ENCODE data around the gene NDFIP1. TPM values are rescaled to one million over a fixed set of nuclear protein-coding genes. Genes with fewer than 3 reads are reported as not detected.

NDFIP1 gene
- total RNA-seq, 2 experiments from 2014 or later, result 28.5 to 31.7 TPM

DNA sequence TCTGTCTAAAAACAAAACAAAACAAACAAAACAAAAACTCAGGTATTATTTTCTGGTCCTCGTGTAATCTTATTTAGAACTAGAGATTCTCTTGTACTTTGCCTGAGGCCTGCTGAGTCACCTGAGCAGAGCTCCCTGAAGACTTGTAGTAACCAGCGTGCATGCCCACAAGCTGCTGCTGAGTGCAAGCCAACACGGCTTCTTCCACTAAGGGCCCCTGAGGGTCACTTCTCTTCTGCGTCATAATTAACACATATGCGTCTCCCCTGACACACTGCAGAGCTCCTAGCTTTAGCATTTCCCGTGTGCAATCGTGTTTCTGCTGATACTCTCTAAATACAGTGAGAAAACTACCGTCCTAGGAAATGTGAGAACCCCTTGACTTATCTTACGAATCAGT is 10.9 kb upstream of the NDFIP1 start:
- Mint-ChIP-seq H3K9me3 (ENCODE audit: low read depth) (no peaks in the 10 kb centered on the region), H3K27ac (no peak overlapping the region), H3K4me1 (peaks cover 23% of the 10 kb centered on the region), H3K4me3 (no peak overlapping the region), H3K36me3 (no peaks in the 10 kb centered on the region), H3K27me3 (no peaks in the 10 kb centered on the region)
- no peak for ATAC-seq
- CTCF ChIA-PET, result interaction anchor here (0.8 to 1.8 kb wide), 3 partner anchors 10 to 12 kb away, joined by 3 to 5 read pairs (median 4); no protein-coding TSS in a partner anchor
- DNase-seq, result no peak

DNA sequence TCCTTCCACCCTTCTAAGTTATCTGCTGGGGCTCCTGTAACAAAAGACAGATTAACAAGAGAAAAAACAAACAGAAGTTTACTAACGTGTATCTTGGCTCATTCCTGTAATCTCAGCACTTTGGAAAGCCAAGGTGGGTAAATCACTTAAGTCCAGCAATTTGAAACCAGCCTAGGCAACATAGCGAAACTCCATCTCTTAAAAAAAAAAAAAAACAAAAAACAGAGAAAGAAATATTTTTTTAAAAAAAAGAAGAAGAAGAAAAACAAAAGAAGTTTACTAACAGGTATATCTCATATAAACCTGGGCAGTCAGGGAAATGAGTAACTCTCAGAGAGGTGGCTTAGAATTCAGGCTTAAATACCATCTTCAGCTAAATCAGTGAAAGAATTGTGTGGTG is 10.3 kb upstream of the NDFIP1 start:
- Mint-ChIP-seq H3K36me3 (no peaks in the 10 kb centered on the region), H3K27me3 (no peaks in the 10 kb centered on the region), H3K4me3 (no peak overlapping the region), H3K27ac (no peak overlapping the region), H3K9me3 (ENCODE audit: low read depth) (no peaks in the 10 kb centered on the region), H3K4me1 (peaks cover 23% of the 10 kb centered on the region)
- CTCF ChIA-PET, result interaction anchor here (1.4 kb wide), 1 partner anchor 12 kb away, joined by 4 read pairs; no protein-coding TSS in a partner anchor
- DNase-seq (no peak), ATAC-seq (no peak)

DNA sequence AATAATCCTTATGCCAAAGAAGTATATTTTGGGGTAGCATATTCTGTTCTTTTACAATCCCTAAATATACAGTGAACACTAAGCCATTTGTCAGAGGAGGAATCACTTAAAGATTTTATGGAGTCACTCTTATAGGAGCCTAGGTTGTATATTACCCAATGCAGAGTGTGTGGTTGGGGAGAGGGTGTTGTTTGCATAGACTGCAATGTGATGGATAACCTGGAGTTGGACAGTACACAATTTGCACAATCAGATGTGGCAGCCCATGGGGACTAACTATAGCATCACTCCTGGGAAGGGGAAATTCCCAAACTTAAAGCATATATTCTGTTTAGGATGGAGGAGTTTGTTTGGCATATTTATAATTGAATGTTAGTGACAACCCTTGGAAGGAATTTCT is 9.6 kb upstream of the NDFIP1 start:
- ATAC-seq, result no peak
- H3K36me3 Mint-ChIP-seq, result no peaks in the 10 kb centered on the region
- CTCF ChIA-PET, result interaction anchor here (1.2 to 1.4 kb wide), 2 partner anchors 11 to 18 kb away, joined by 3 to 4 read pairs; no protein-coding TSS in a partner anchor
- no peaks in the 10 kb centered on the region for H3K9me3 Mint-ChIP-seq (ENCODE audit: low read depth)
- DNase-seq, result no peak
- H3K27me3 Mint-ChIP-seq, result no peaks in the 10 kb centered on the region
- peaks cover 23% of the 10 kb centered on the region for H3K4me1 Mint-ChIP-seq
- no peak overlapping the region for H3K4me3 Mint-ChIP-seq
- H3K27ac Mint-ChIP-seq, result no peak overlapping the region

DNA sequence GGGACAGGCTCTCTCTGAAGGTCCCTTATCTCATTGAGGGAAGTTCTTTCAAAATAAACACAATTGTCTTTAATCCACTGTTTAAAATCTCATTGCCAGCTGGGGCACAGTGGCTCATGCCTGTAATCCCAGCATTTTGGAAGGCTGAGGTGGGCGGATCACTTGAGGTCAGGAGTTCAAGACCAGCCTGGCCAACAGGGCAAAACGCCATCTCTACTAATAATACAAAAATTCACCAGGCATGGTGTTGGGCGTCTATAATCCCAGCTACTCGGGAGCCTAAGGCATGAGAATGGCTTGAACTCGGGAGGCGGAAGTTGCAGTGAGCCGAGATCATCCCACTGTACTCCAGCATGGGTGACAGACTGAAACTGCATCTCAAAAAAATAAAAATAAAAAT is 8.3 kb upstream of the NDFIP1 start:
- Mint-ChIP-seq H3K27ac (no peak overlapping the region), H3K9me3 (ENCODE audit: low read depth) (no peaks in the 10 kb centered on the region), H3K4me3 (no peak overlapping the region), H3K36me3 (no peaks in the 10 kb centered on the region), H3K27me3 (no peaks in the 10 kb centered on the region), H3K4me1 (peaks cover 22% of the 10 kb centered on the region)
- CTCF ChIA-PET, result no interaction called here
- no peak for ATAC-seq
- no peak for DNase-seq

DNA sequence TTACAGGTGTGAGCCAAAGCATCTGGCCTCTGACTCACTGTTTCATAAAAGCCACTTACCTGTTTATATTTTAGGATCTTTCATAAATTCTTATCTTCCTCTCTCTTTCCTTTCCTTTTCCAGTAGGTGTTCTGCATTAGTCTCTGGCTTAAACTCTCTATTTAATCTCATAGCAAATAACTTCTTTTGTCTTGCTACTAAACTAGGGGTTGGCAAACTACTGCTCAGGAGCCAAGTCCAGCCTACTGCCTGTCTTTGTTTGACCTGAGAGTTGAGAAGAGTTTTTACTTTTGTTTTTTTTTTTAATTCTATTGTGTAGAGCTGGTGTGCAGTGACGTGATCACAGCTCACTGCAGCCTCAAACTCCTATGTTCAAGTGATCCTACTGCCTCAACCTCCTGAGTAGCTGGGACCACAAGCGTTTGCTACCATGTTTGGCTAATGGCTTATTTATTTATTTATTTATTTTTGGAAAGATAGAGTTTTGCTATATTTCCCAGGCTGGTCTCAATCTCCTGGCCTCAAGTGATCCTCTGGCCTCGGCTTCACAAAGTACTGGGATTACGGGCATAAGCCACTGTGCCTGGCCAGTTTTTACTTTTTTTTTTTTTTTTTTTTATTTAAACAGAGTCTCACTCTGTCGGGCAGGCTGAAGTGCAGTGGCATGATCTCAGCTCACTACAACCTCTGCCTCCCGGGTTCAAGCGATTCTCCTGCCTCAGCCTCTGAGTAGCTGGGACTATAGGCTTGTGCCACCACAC is 5.4 kb upstream of the NDFIP1 start:
- Mint-ChIP-seq H3K36me3 (no peaks in the 10 kb centered on the region), H3K27me3 (no peaks in the 10 kb centered on the region), H3K9me3 (ENCODE audit: low read depth) (no peaks in the 10 kb centered on the region), H3K27ac (no peak overlapping the region), H3K4me1 (peaks cover 16% of the 10 kb centered on the region), H3K4me3 (no peak overlapping the region)
- DNase-seq (no peak), ATAC-seq (no peak)
- CTCF ChIA-PET, result interaction anchor here (1.0 kb wide), 1 partner anchor 8 kb away, joined by 4 read pairs; no protein-coding TSS in a partner anchor

DNA sequence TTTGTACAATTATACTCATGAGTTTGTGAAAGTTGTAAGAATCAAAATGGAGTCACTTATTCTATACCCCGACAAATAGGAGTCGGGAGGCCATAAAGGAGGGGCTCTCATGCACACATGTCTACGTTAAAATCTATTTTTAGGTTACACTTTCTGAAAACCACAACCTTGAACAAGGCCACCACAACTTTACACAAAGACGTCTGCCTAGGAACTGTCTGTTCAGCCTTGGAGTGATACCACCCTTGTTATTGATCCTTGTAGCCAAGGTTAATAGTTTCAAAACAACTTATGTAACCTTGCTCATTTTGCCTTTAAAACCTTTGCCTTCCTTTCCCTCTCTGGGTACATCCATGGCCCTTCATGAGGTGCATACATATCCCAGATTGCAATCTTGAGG is 4.1 kb upstream of the NDFIP1 start:
- H3K4me1 Mint-ChIP-seq, result peaks cover 22% of the 10 kb centered on the region
- H3K36me3 Mint-ChIP-seq, result no peaks in the 10 kb centered on the region
- no peaks in the 10 kb centered on the region for H3K9me3 Mint-ChIP-seq (ENCODE audit: low read depth)
- DNase-seq (peak; percentile 42), ATAC-seq (no peak)
- H3K4me3 Mint-ChIP-seq, result no peak overlapping the region
- CTCF ChIA-PET, result interaction anchor here (1.0 kb wide), 1 partner anchor 10 kb away, joined by 4 read pairs; no protein-coding TSS in a partner anchor
- peak overlapping the region; percentile 38 for H3K27ac Mint-ChIP-seq
- no peaks in the 10 kb centered on the region for H3K27me3 Mint-ChIP-seq

DNA sequence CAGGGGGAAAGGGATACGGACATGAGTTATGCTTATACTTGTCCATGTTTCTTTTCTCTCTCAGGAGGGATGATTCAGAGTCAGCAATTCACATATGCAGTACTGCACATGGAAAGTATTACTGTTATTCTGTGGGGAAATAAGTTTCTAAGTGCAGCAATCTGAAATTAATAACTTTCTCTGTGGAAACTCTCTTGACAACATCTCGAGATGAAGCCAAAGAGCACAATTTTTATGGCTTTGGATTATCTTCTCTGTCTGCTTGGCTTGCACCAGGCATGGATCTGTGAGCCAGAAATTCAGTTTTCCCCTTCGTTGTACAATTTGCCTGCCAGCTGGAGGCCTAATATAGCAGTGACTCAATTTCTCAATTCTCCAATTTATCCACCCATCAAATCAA is 2.5 kb upstream of the NDFIP1 start:
- H3K27me3 Mint-ChIP-seq, result no peaks in the 10 kb centered on the region
- ATAC-seq (no peak), DNase-seq (no peak)
- peaks cover 3% of the 10 kb centered on the region for H3K36me3 Mint-ChIP-seq
- CTCF ChIA-PET, result interaction anchor here (0.6 kb wide), 1 partner anchor 23 kb away, joined by 3 read pairs; no protein-coding TSS in a partner anchor
- H3K4me1 Mint-ChIP-seq, result peaks cover 35% of the 10 kb centered on the region
- H3K4me3 Mint-ChIP-seq, result no peak overlapping the region
- no peaks in the 10 kb centered on the region for H3K9me3 Mint-ChIP-seq (ENCODE audit: low read depth)
- H3K27ac Mint-ChIP-seq, result no peak overlapping the region

DNA sequence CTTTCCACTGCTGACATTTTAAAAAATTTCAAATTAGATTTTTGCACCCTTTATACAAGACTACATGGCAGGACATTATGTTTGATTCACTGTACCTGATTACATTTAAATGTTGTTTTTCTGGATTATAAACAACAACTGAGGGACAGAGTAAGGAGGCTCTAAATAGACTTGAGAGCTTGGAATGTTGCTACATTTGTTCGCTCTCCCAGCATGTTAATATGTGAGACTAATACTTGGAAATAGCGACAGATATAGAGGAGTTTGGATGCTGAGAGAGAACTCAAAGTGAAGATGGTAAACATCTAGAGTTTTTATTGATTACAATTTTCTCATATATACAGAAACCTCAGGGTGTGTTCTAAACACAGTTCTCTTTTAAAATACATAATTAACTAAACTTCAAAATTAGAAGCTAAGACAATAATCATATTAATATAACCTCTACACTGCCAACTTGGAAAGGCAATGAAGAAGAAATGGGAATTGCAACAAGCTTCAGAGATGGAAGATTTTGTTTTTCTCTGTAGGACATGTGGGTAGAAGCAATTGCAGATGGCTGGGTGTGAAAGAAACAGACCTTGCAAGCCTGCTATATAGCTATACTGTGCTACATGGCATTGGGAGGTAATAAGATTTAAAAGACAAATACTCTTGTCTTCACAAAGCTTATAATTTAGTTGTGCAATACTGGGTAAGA is 1.4 kb upstream of the NDFIP1 start:
- Mint-ChIP-seq H3K27me3 (no peaks in the 10 kb centered on the region), H3K4me1 (peaks cover 40% of the 10 kb centered on the region), H3K27ac (no peak overlapping the region), H3K9me3 (ENCODE audit: low read depth) (no peaks in the 10 kb centered on the region), H3K4me3 (no peak overlapping the region), H3K36me3 (peaks cover 8% of the 10 kb centered on the region)
- CTCF ChIA-PET, result interaction anchor here (1.0 to 4.0 kb wide), 5 partner anchors 11 to 415 kb away, joined by 3 to 42 read pairs (median 5); partner anchors contain the start of gene GNPDA1
- ATAC-seq, result no peak
- no peak for DNase-seq

DNA sequence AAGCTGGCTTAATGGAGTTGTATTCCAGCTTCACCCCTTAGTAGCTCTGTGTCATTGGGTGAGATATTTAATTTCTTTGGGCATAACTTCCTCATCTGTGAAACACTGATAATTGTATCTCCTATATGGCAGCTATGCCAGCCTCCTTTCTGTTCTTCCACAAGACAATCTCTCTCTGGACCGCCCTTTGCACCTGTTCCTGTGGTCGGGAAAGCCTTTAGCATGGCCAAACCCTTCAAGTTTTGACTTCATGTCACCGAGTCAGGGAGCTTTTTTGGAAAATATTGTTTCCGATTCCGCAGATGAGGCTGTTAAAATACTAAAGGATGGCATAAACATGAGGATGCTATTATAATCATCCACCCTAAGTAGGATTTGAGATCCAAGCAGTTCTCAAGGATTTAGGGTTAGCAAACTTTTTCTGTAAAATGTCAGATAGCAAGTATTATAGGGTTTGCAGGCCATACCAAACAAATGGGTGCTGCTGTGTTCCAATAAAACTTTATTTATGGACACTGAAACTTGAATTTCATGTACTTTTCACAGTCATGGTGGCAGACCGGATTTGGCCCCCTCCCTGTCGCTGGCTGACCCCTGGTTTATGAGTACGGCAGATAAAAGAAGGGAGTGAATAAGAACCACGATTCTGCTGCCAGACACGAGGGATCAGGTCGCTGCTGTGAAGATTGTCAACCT is 695 bp upstream of the NDFIP1 start:
- H3K4me1 Mint-ChIP-seq, result peaks cover 41% of the 10 kb centered on the region

DNA sequence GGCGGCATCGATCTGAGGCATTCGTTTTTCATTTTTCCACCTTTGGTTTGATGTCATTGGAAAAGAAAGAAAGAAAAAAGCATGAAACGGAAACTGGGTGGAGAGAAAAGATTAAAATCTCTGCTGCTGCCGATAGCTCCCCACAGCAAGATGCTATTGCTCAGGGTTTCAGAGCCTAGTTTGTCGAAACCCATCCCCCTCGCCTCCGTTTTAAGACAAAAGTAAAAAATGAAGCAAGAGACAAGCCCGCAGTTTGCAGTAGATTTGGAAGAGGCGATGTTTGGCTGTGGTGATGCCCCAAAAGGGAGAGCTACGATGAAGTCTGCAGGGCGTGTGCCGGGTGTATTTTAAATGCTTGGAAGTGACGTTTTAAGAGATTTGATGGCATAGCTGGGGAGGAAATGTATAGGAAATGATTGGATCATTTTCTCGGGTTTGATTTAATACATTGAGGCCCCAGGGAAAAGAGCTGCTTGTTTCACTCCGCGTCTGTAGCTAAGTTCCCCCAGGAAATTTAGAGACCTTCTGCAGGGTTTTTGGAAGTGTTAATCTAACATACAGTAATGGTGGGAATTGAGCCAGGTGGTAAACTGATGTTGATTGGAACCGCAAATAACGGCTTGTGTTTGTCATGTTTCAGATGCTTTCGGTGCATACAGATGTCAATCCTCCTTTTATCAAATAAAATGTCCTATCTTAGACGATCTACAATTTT is 909 bp downstream of the NDFIP1 start:
- peaks cover 15% of the 10 kb centered on the region for H3K36me3 Mint-ChIP-seq
- peak; percentile 29 for ATAC-seq
- H3K9me3 Mint-ChIP-seq (ENCODE audit: low read depth), result no peaks in the 10 kb centered on the region
- no peaks in the 10 kb centered on the region for H3K27me3 Mint-ChIP-seq
- peak; percentile 69 for DNase-seq
- peak overlapping the region; percentile 87 for H3K4me3 Mint-ChIP-seq
- H3K27ac Mint-ChIP-seq, result peak overlapping the region; percentile 86
- CTCF ChIA-PET, result interaction anchor here (0.6 to 4.0 kb wide), 18 partner anchors 10 to 150 kb away, joined by 3 to 42 read pairs (median 4); partner anchors contain the start of genes GNPDA1 and RNF14
- H3K4me1 Mint-ChIP-seq, result peaks cover 42% of the 10 kb centered on the region

More for the DNA sequence above, 695 bp upstream of the NDFIP1 start:
- peak overlapping the region; percentile 89 for H3K27ac Mint-ChIP-seq
- CTCF ChIA-PET, result interaction anchor here (1.0 to 4.0 kb wide), 6 partner anchors 11 to 416 kb away, joined by 3 to 42 read pairs (median 5); partner anchors contain the start of gene GNPDA1
- H3K36me3 Mint-ChIP-seq, result peaks cover 8% of the 10 kb centered on the region
- H3K9me3 Mint-ChIP-seq (ENCODE audit: low read depth), result no peaks in the 10 kb centered on the region
- H3K27me3 Mint-ChIP-seq, result no peaks in the 10 kb centered on the region
- DNase-seq, result no peak
- no peak for ATAC-seq
- peak overlapping the region; percentile 63 for H3K4me3 Mint-ChIP-seq

DNA sequence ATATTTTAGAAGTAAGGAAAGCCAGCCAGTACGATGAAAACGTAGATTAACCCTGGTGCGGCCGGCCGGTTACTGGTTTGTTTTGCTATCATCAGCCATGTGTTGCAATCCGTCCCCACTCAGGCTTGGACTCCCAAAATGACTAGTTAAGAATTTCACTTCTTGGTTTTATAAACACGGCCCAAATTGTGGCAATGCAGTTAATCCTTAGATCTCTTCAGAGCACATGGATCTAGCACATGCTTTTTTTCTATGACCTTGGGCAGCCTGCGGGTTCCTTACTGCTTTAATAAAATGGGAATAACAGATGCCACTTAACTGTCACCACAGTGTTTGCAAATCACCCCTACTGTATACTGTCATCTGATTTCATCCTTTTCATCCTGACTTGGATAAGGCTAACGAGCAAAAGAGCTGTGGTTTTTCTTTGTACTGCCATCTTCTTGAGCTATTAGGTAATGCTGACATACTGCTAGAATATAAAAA is 1.5 kb downstream of the NDFIP1 start:
- CTCF ChIA-PET, result interaction anchor here (0.6 to 4.0 kb wide), 15 partner anchors 10 to 151 kb away, joined by 3 to 42 read pairs (median 4); partner anchors contain the start of genes GNPDA1 and RNF14
- DNase-seq, result no peak
- Mint-ChIP-seq H3K4me3 (peak overlapping the region; percentile 87), H3K27me3 (no peaks in the 10 kb centered on the region), H3K36me3 (peaks cover 15% of the 10 kb centered on the region), H3K4me1 (peaks cover 37% of the 10 kb centered on the region), H3K27ac (peak overlapping the region; percentile 86), H3K9me3 (ENCODE audit: low read depth) (no peaks in the 10 kb centered on the region)
- no peak for ATAC-seq

DNA sequence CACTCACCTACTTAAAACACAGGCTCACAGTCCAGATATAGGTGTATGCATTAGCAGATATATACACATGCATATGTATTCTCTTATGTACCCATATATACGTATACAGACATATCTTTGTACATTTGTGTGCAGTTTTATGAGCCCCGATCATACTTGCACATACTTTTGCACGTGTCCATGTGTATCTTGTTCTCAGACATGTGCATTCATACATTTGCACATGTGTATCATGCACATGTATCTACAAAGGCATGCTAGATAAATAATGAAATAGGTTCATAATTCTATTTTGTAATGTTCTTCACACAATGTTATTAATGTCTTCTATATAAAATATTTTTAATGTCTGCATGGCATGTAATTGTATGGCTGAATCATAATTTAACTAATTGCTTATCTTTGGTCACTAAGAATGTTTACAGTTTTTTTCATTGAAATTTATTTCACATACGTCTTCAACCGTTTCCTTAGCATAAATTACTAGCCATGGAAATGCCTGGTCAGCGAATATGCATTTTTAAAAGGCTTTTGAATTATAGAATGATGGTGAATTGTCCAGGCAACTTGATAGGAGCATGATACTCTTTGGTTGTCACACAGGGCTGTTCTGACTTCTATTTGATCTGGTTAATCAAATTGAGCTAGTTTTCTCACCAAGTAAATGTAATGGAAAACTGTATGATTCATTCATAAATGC is 2.6 kb downstream of the NDFIP1 start:
- Mint-ChIP-seq H3K36me3 (peaks cover 17% of the 10 kb centered on the region), H3K4me3 (no peak overlapping the region)
- no peak for ATAC-seq

More for the DNA sequence above, 2.6 kb downstream of the NDFIP1 start:
- no peak overlapping the region for H3K27ac Mint-ChIP-seq
- DNase-seq, result no peak
- H3K4me1 Mint-ChIP-seq, result peaks cover 38% of the 10 kb centered on the region
- CTCF ChIA-PET, result interaction anchor here (1.3 to 3.8 kb wide), 3 partner anchors 9 to 32 kb away, joined by 4 to 20 read pairs (median 4); no protein-coding TSS in a partner anchor
- H3K27me3 Mint-ChIP-seq, result no peaks in the 10 kb centered on the region
- H3K9me3 Mint-ChIP-seq (ENCODE audit: low read depth), result no peaks in the 10 kb centered on the region
